Transverse colon (tissue), 4 donors: ENCODE results near the gene PLD5. TPM values are rescaled to one million over a fixed set of nuclear protein-coding genes. Genes with fewer than 3 reads are reported as not detected.

Experiments used
- DNase-seq: peaks from one replicate; pipeline ENCODE4 v3.0.0-alpha.2; 2019
- H3K27ac ChIP-seq, 4 donors: fragments of 200-600 bp; sonication (generic); 2 replicates each; pipeline ENCODE4 v1.5.1; 2016 to 2018; ENCODE audit warnings: inconsistent platforms in 4 of 4
- H3K27me3 ChIP-seq: fragments of 200-600 bp; sonication (generic); 2 replicates; pipeline ENCODE4 v1.5.1; 2017; ENCODE audit warnings: inconsistent platforms
- H3K36me3 ChIP-seq, 4 donors: fragments of 200-600 bp; sonication (generic); 2 replicates each; pipeline ENCODE4 v1.5.1; 2017 to 2019; ENCODE audit warnings: inconsistent platforms in 4 of 4
- H3K4me1 ChIP-seq, 4 donors: fragments of 200-600 bp; sonication (generic); 2 replicates each; pipeline ENCODE4 v1.5.1; 2017 to 2020; ENCODE audit warnings: inconsistent platforms in 4 of 4
- H3K4me3 ChIP-seq, 4 donors: fragments of 200-600 bp; sonication (generic); 1 replicate in 1 of 4; 2 replicates in 3 of 4; pipeline versions ENCODE4 v1.5.1 to v1.6.1; 2017 to 2019; ENCODE audit warnings: inconsistent platforms in 4 of 4
- H3K9me3 ChIP-seq, 2 donors: fragments of 200-600 bp; sonication (generic); 2 replicates each; pipeline ENCODE4 v1.5.1; 2017 to 2019; ENCODE audit warnings: inconsistent platforms in 2 of 2
- EP300 ChIP-seq: sonication (generic); formaldehyde crosslinking; IDR thresholded peaks from one replicate; pipeline ENCODE4 v1.6.1; 2017; ENCODE audit warnings: antibody characterized with exemption, low read depth
- POLR2A ChIP-seq: fragments of 450-650 bp; IDR thresholded peaks from one replicate; pipeline ENCODE4 v1.6.1; 2016; ENCODE audit warnings: antibody characterized with exemption, mild to moderate bottlenecking, moderate library complexity
- POLR2AphosphoS5 ChIP-seq, 3 donors: sonication (generic); formaldehyde crosslinking; IDR thresholded peaks; one replicate each; pipeline ENCODE4 v1.6.1; 2016; ENCODE audit warnings: antibody characterized with exemption in 3 of 3
- WGBS, 2 donors: methylation state at CpG; one replicate each; pipeline ENCODE4 v1.1.5; 2018; ENCODE audit warnings: low coverage in 1 of 2; 5-methylcytosine and 5-hydroxymethylcytosine counted together
- in situ Hi-C, 4 donors: fragments of 200-750 bp; cut with MboI; loops; one replicate each; pipeline versions ENCODE4 v1.15.0 to v1.15.1; 2017; ENCODE audit warnings: low sequenced_read_pairs in 3 of 4, low pct_ligation_motif_present in 1 of 4, low pct_unique_long_range_greater_than_20kb in 1 of 4
- intact Hi-C: fragments of 100-400 bp; cut with DNase I; formaldehyde crosslinking; loops from one replicate; pipeline ENCODE4 v1.15.1; 2023; ENCODE audit warnings: low total_unique reads
- total RNA-seq, 4 donors: library from RNA; depleted of rRNA; stranded (reverse); fragments of >200 nt; gene quantifications; one replicate each; pipeline ENCODE4 v1.1.0, GENCODE V29; 2016
- TF ChIP-seq, protein P1 (sequence below), 5 experiments: fragments of 200-600 bp in 3 of 5; fragments of 450-650 bp in 2 of 5; sonication (generic) in 3 of 5; IDR thresholded peaks; 1 replicate in 2 of 5; 2 replicates in 3 of 5; pipeline ENCODE4 v1.5.1; 2016 to 2017; ENCODE audit warnings: antibody characterized with exemption in 5 of 5, inconsistent platforms in 3 of 5, mild to moderate bottlenecking in 2 of 5, moderate library complexity in 1 of 5

The PLD5 gene
- total RNA-seq, 4 donors from 2014 or later = 0.16 TPM; not detected in 3

DNA sequence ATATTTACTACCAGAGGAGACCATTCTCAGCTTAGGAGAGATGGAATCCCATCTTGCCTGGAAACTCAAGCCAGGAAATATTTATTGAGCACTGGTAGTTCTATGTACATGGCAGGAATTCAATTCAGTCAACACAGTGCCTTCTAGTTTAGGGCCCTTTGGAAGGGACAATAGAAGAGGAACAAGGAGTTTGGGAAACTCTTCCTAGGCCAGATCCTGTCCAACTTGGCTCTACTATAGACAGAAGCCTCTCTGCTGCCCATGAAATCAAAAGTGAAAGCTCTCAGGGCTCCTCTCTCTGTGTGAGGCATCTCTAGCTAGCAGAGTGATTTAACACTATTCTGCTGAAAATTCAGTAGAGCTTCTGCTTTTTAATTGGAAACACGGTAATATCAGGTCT lies 281.0 kb downstream of the PLD5 start:
- Histone ChIP-seq H3K4me3 (no peak overlapping the region), H3K27ac (no peak overlapping the region), H3K27me3 (no peaks in the 10 kb centered on the region), H3K4me1 (no peaks in the 10 kb centered on the region), H3K36me3 (no peaks in the 10 kb centered on the region), H3K9me3 (no peaks in the 10 kb centered on the region)
- in situ Hi-C loops (no loop called here), intact Hi-C loops (no loop called here)
- no peak for DNase-seq
- WGBS, 2 donors = 44 to 51% methylated on average over 1 of the region's 1 CpG
- TF ChIP-seq POLR2AphosphoS5 (IDR thresholded peaks at IDR 0.05) (no peak), POLR2A (no peak), EP300 (no peak)
- TF ChIP-seq, protein P1, sequence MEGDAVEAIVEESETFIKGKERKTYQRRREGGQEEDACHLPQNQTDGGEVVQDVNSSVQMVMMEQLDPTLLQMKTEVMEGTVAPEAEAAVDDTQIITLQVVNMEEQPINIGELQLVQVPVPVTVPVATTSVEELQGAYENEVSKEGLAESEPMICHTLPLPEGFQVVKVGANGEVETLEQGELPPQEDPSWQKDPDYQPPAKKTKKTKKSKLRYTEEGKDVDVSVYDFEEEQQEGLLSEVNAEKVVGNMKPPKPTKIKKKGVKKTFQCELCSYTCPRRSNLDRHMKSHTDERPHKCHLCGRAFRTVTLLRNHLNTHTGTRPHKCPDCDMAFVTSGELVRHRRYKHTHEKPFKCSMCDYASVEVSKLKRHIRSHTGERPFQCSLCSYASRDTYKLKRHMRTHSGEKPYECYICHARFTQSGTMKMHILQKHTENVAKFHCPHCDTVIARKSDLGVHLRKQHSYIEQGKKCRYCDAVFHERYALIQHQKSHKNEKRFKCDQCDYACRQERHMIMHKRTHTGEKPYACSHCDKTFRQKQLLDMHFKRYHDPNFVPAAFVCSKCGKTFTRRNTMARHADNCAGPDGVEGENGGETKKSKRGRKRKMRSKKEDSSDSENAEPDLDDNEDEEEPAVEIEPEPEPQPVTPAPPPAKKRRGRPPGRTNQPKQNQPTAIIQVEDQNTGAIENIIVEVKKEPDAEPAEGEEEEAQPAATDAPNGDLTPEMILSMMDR (IDR thresholded peaks at IDR 0.05) = no peak

DNA sequence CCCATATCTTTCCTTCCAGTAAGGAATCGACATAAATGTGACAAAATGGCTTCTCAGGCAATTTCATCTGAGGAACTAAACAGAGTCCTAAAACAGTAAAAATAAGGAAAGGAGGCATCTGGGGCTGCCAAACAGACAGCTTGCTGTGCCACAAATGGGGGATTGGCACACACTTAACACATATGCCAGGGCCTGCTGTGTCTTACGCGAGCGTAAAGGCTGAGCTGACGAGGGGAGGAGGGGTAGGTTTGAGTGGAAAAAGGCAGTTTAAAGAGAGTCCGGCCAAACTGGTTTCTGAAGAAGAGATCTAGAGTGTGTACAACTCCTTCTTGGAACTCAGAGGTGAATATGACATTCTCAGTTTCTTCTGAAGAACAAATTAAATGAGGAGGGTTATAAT lies 281.5 kb downstream of the PLD5 start:
- no peak for DNase-seq
- Histone ChIP-seq H3K27ac (no peak overlapping the region), H3K4me1 (no peaks in the 10 kb centered on the region), H3K27me3 (no peaks in the 10 kb centered on the region), H3K36me3 (no peaks in the 10 kb centered on the region), H3K4me3 (no peak overlapping the region), H3K9me3 (no peaks in the 10 kb centered on the region)
- TF ChIP-seq EP300 (no peak), POLR2A (no peak)
- intact Hi-C loops = no loop called here
- in situ Hi-C loops = no loop called here
- WGBS, 2 donors = 72 to 80% methylated on average over 5 to 6 of the region's 6 CpGs

DNA sequence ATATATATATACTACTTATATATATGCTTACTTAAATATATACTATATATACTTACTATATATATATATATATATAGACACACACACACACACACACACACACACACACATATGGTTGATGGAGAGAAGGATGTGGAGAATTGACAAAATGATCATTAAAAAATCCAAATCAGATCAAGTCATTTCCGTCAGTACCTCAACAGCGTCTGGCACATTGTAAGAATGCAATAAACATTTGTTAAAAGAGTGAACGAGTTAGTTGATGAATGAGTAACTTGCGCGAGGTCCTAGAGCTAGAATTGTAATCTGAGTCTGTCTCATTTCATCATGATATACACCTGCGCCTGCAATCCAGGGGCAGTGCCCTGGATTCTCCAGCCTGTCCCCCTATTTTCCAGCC lies 282.6 kb downstream of the PLD5 start:
- 54 to 61% methylated on average over 6 of the region's 6 CpGs for WGBS, 2 donors
- in situ Hi-C loops = no loop called here
- intact Hi-C loops = no loop called here
- Histone ChIP-seq H3K27ac (no peak overlapping the region), H3K4me1 (no peaks in the 10 kb centered on the region), H3K9me3 (no peaks in the 10 kb centered on the region), H3K27me3 (no peaks in the 10 kb centered on the region), H3K36me3 (no peaks in the 10 kb centered on the region), H3K4me3 (no peak overlapping the region)
- no peak for DNase-seq
- TF ChIP-seq EP300 (no peak), POLR2AphosphoS5 (IDR thresholded peaks at IDR 0.05) (no peak), POLR2A (no peak)
- TF ChIP-seq, protein P1 (IDR thresholded peaks at IDR 0.05) = no peak

DNA sequence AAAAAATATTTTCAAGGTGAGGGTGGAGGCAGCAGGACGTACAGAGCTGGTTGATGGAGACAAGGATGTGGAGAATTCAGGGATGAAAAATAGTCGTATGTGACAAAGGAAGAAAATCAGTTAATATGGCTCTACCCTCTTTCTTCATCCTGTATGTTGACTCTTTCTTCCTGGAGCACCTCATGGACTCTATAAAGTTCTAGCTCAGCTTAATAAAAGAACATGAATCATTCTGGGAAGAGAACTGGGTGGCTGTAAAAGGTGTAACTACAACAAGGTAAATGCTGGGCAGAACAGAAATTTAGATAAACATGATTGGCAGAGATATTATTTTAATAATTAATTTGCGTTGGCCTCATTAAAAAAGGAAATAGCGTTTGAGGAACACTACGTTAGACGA lies 283.8 kb downstream of the PLD5 start:
- no peaks in the 10 kb centered on the region for H3K36me3 ChIP-seq
- no peaks in the 10 kb centered on the region for H3K4me1 ChIP-seq
- H3K4me3 ChIP-seq = no peak overlapping the region
- no peaks in the 10 kb centered on the region for H3K27me3 ChIP-seq
- WGBS, 2 donors = 82 to 84% methylated on average over 6 of the region's 6 CpGs
- intact Hi-C loops (no loop called here), in situ Hi-C loops (no loop called here)
- TF ChIP-seq, protein P1 (IDR thresholded peaks at IDR 0.05) = no peak
- TF ChIP-seq POLR2AphosphoS5 (IDR thresholded peaks at IDR 0.05) = no peak
- TF ChIP-seq EP300 = no peak
- no peak for TF ChIP-seq POLR2A
- H3K9me3 ChIP-seq = no peaks in the 10 kb centered on the region
- H3K27ac ChIP-seq = no peak overlapping the region
- no peak for DNase-seq

DNA sequence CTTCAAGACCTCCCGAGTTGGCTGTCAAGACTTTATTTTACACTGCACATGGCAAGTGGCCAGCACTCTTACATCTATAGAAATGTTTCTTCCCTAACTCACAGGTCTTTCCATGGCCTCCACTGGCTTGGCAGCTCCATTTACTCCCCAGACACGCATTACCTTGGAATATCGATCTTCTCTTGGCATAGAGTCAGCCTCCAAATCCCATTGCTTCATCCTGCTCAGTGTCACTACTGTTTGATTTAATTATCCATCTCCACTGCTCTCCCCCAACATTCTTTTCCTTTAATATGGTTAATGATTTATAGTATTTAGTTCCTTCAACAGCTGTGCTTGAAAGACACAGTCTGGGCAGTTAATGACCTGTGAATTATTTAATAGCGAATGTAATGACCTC lies 284.4 kb downstream of the PLD5 start:
- TF ChIP-seq, protein P1 (IDR thresholded peaks at IDR 0.05) = no peak
- no peak for TF ChIP-seq POLR2AphosphoS5 (IDR thresholded peaks at IDR 0.05)
- TF ChIP-seq EP300 = no peak
- no peak for TF ChIP-seq POLR2A
- 71 to 73% methylated on average over 3 to 4 of the region's 4 CpGs for WGBS, 2 donors
- DNase-seq = no peak
- Histone ChIP-seq H3K27ac (no peak overlapping the region), H3K9me3 (no peaks in the 10 kb centered on the region), H3K4me1 (no peaks in the 10 kb centered on the region), H3K4me3 (no peak overlapping the region), H3K36me3 (no peaks in the 10 kb centered on the region), H3K27me3 (no peaks in the 10 kb centered on the region)
- in situ Hi-C loops (no loop called here), intact Hi-C loops (no loop called here)
